Panc1 (cell line): Measurements from ENCODE around the gene FFAR3.

Experiments used
- POLR2AphosphoS5 ChIP-seq: IDR thresholded peaks from 2 replicates; pipeline ENCODE4 v1.6.1; 2012; ENCODE audit warnings: mild to moderate bottlenecking, low read depth, low read length, moderate library complexity
- SIN3A ChIP-seq: IDR thresholded peaks from 2 replicates; pipeline ENCODE4 v1.6.1; 2012; ENCODE audit warnings: low read depth, mild to moderate bottlenecking, low read length, moderate library complexity, borderline replicate concordance; ENCODE audit not compliant: insufficient read depth
- TF ChIP-seq, protein P1 (sequence below): fragments of 450-650 bp; IDR thresholded peaks from 2 replicates; pipeline ENCODE4 v1.5.1; 2017; ENCODE audit warnings: mild to moderate bottlenecking

DNA sequence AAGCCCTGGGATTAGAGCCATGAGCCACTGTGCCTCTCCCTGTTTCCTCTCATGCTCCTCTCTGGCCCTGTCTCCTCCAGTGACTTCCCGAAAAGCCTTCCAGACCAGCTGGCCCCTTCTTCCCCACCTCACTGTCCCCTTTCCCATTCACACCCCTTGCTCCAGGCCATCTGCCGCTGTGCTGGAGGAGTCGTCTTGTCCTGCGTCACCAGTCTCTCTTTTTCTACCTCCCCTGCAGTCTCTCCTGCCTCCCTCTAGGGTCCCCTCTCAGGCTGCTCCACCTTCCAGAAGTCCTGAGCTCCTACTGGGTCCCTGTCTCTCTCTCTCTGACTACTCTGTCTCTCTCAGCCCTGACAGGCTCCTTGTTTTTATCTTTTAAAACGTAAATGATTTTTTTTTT is 15.8 kb upstream of the FFAR3 start:
- TF ChIP-seq, protein P1, sequence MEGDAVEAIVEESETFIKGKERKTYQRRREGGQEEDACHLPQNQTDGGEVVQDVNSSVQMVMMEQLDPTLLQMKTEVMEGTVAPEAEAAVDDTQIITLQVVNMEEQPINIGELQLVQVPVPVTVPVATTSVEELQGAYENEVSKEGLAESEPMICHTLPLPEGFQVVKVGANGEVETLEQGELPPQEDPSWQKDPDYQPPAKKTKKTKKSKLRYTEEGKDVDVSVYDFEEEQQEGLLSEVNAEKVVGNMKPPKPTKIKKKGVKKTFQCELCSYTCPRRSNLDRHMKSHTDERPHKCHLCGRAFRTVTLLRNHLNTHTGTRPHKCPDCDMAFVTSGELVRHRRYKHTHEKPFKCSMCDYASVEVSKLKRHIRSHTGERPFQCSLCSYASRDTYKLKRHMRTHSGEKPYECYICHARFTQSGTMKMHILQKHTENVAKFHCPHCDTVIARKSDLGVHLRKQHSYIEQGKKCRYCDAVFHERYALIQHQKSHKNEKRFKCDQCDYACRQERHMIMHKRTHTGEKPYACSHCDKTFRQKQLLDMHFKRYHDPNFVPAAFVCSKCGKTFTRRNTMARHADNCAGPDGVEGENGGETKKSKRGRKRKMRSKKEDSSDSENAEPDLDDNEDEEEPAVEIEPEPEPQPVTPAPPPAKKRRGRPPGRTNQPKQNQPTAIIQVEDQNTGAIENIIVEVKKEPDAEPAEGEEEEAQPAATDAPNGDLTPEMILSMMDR, result no peak
- TF ChIP-seq SIN3A (no peak), POLR2AphosphoS5 (no peak)
